Hepatocyte (in vitro differentiated cells): ENCODE data around the gene ANO10. TPM values are rescaled to one million over a fixed set of nuclear protein-coding genes. Genes with fewer than 3 reads are reported as not detected.

ENCODE experiments used
- DNase-seq: peaks from one replicate; pipeline ENCODE4 v3.0.0-alpha.2; 2016; ENCODE audit warnings: low spot score
- H2AFZ ChIP-seq: fragments of 200-600 bp; sonication (generic); 2 replicates; pipeline ENCODE4 v1.6.0; 2016; ENCODE audit warnings: antibody characterized with exemption, mild to moderate bottlenecking
- H3K27ac ChIP-seq: fragments of 200-600 bp; sonication (generic); 2 replicates; pipeline ENCODE4 v1.5.1; 2016; ENCODE audit warnings: mild to moderate bottlenecking
- H3K27me3 ChIP-seq: fragments of 200-600 bp; sonication (generic); 2 replicates; pipeline ENCODE4 v1.6.1; 2016
- H3K36me3 ChIP-seq: fragments of 200-600 bp; sonication (generic); replicated peaks from 2 replicates; pipeline ENCODE4 v1.5.1; 2016; ENCODE audit warnings: low read depth; ENCODE audit not compliant: insufficient read depth
- H3K4me1 ChIP-seq: fragments of 200-600 bp; sonication (generic); 2 replicates; pipeline ENCODE4 v1.5.1; 2016; ENCODE audit warnings: mild to moderate bottlenecking, moderate library complexity; ENCODE audit not compliant: insufficient read depth
- H3K4me2 ChIP-seq: fragments of 200-600 bp; sonication (generic); 2 replicates; pipeline ENCODE4 v1.6.0; 2016
- H3K4me3 ChIP-seq: fragments of 200-600 bp; sonication (generic); 2 replicates; pipeline ENCODE4 v1.5.1; 2016; ENCODE audit warnings: mild to moderate bottlenecking
- H3K79me2 ChIP-seq: fragments of 200-600 bp; sonication (generic); 2 replicates; pipeline ENCODE4 v1.6.0; 2017; ENCODE audit warnings: mild to moderate bottlenecking
- H3K9me2 ChIP-seq: fragments of 200-600 bp; sonication (generic); replicated peaks from 2 replicates; pipeline ENCODE4 v1.6.0; 2017; ENCODE audit warnings: mild to moderate bottlenecking; ENCODE audit not compliant: insufficient read depth
- H3K9me3 ChIP-seq: fragments of 200-600 bp; sonication (generic); 2 replicates; pipeline ENCODE4 v1.5.1; 2016; ENCODE audit warnings: low read depth, mild to moderate bottlenecking
- H4K20me1 ChIP-seq: fragments of 200-600 bp; sonication (generic); 2 replicates; pipeline ENCODE4 v1.6.0; 2016; ENCODE audit warnings: mild to moderate bottlenecking; ENCODE audit not compliant: insufficient read depth, poor library complexity, severe bottlenecking
- EZH2 ChIP-seq: fragments of 200-600 bp; sonication (generic); IDR thresholded peaks from 2 replicates; pipeline ENCODE4 v1.6.1; 2016; ENCODE audit warnings: antibody characterized with exemption, mild to moderate bottlenecking, borderline replicate concordance
- EZH2phosphoT487 ChIP-seq: fragments of 200-600 bp; sonication (generic); IDR thresholded peaks from one replicate; pipeline ENCODE4 v1.6.1; 2018; ENCODE audit warnings: antibody characterized with exemption, mild to moderate bottlenecking, low read depth, moderate library complexity; ENCODE audit not compliant: unreplicated experiment, severe bottlenecking
- WGBS: methylation state at CpG from one replicate; pipeline ENCODE4 v1.1.6; 2016; ENCODE audit warnings: low lambda C conversion rate; ENCODE audit errors: missing lambda C conversion rate; 5-methylcytosine and 5-hydroxymethylcytosine counted together
- polyA plus RNA-seq: library from polyadenylated mRNA; unstranded; fragments of >200 nt; fragmentation: Nextera tagmentation; extraction: Ambion mirVana; gene quantifications from 2 replicates; pipeline ENCODE4 v1.2.1, GENCODE V29; 2016
- total RNA-seq: library from RNA; depleted of rRNA; stranded (reverse); fragments of >200 nt; gene quantifications from 2 replicates; pipeline ENCODE4 v1.2.3, GENCODE V29; 2014
- TF ChIP-seq, protein P1 (sequence below): fragments of 200-600 bp; sonication (generic); IDR thresholded peaks from 2 replicates; pipeline ENCODE4 v1.5.1; 2016; ENCODE audit warnings: antibody characterized with exemption, mild to moderate bottlenecking; ENCODE audit not compliant: poor library complexity

ANO10 gene
- total and polyA plus RNA-seq, 2 experiments from 2014 or later = 28.5 to 33.5 TPM

DNA sequence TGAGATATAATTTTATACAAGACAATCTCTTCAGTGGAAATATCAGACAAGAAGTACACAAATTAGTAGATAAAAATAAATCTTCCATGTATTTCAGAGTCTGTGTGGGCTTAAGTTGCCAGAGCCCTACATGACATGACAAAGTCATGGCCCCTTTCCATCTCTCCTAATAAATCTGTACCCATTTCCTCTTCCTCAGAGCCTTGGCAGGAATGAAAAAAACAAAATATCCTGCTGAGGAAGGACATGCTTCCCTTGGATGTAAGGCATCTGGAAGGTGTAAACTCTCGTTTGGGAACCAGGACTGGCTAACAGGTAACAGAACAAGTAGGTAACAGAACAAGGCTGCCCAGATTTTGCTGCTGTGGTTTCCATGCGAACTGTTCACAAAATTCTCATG, 187.4 kb downstream of the ANO10 start:
- Histone ChIP-seq H3K36me3 (no peaks in the 10 kb centered on the region), H3K4me3 (no peak overlapping the region), H4K20me1 (no peaks in the 10 kb centered on the region), H3K27ac (no peak overlapping the region), H3K9me3 (no peaks in the 10 kb centered on the region), H3K27me3 (no peaks in the 10 kb centered on the region), H3K79me2 (no peaks in the 10 kb centered on the region), H3K9me2 (no peaks in the 10 kb centered on the region), H3K4me2 (no peak overlapping the region), H2AFZ (no peak overlapping the region), H3K4me1 (no peaks in the 10 kb centered on the region)
- 60% methylated on average over 2 of the region's 2 CpGs for WGBS
- TF ChIP-seq EZH2phosphoT487 (no peak), EZH2 (no peak)
- TF ChIP-seq, protein P1, sequence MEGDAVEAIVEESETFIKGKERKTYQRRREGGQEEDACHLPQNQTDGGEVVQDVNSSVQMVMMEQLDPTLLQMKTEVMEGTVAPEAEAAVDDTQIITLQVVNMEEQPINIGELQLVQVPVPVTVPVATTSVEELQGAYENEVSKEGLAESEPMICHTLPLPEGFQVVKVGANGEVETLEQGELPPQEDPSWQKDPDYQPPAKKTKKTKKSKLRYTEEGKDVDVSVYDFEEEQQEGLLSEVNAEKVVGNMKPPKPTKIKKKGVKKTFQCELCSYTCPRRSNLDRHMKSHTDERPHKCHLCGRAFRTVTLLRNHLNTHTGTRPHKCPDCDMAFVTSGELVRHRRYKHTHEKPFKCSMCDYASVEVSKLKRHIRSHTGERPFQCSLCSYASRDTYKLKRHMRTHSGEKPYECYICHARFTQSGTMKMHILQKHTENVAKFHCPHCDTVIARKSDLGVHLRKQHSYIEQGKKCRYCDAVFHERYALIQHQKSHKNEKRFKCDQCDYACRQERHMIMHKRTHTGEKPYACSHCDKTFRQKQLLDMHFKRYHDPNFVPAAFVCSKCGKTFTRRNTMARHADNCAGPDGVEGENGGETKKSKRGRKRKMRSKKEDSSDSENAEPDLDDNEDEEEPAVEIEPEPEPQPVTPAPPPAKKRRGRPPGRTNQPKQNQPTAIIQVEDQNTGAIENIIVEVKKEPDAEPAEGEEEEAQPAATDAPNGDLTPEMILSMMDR = no peak
- no peak for DNase-seq

DNA sequence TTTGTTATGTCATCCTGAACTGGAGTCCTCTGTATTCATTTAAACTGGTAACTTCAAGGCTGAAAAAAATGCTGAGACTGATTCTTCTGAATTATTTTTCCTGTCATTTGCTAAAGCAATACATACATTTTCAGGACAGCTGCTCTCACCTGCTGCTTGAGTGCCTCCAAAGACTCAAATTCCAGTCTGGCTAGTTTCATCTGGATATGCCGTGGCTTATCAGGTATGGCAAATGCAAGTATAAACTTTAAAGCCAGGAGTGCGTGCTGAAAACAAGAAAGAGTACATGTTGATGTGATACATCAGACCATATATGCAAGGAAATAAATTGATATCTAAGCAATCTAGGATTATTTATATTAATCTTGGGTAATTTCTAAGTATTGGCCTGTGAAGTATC, 189.3 kb downstream of the ANO10 start:
- Histone ChIP-seq H4K20me1 (no peaks in the 10 kb centered on the region), H3K9me2 (no peaks in the 10 kb centered on the region), H3K9me3 (no peaks in the 10 kb centered on the region), H3K4me2 (no peak overlapping the region), H3K27ac (no peak overlapping the region), H3K79me2 (no peaks in the 10 kb centered on the region), H2AFZ (no peak overlapping the region), H3K4me3 (no peak overlapping the region), H3K36me3 (no peaks in the 10 kb centered on the region), H3K4me1 (no peaks in the 10 kb centered on the region), H3K27me3 (no peaks in the 10 kb centered on the region)
- WGBS = 94% methylated on average over 2 of the region's 2 CpGs
- no peak for DNase-seq
- TF ChIP-seq EZH2phosphoT487 = no peak
- TF ChIP-seq, protein P1 = no peak
- no peak for TF ChIP-seq EZH2

DNA sequence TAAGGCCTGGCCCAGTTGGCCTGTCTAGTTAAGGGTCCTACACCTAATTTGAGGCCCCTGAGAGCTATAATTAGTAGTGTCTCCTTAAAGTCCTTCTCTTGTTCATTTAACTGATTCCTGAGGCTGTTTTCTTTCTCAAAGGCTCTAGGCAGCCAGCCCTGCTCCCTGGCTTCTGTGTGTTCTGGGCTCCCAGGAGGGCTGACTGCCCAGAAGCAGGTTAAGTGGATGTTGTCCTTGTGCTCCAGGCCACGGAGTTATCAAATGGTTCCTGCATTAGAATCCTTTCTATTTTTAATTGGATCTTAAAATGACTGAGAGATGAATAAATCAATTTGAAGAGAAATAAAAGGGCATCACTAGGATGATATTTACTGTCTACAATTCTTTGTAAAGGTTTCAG, 195.4 kb downstream of the ANO10 start:
- H3K36me3 ChIP-seq = no peaks in the 10 kb centered on the region
- no peaks in the 10 kb centered on the region for H3K9me3 ChIP-seq
- 55% methylated on average over 1 of the region's 1 CpG for WGBS

More for the DNA sequence above, 195.4 kb downstream of the ANO10 start:
- Histone ChIP-seq H2AFZ (no peak overlapping the region), H3K9me2 (no peaks in the 10 kb centered on the region), H3K4me2 (no peak overlapping the region), H3K79me2 (no peaks in the 10 kb centered on the region), H3K27ac (no peak overlapping the region), H4K20me1 (no peaks in the 10 kb centered on the region), H3K4me1 (no peaks in the 10 kb centered on the region), H3K4me3 (no peak overlapping the region), H3K27me3 (no peaks in the 10 kb centered on the region)
- no peak for DNase-seq
- TF ChIP-seq EZH2 = no peak
- TF ChIP-seq, protein P1 = no peak
